Measurements from ENCODE around the gene KASH5. TPM values are rescaled to one million over a fixed set of nuclear protein-coding genes. Genes with fewer than 3 reads are reported as not detected.

The KASH5 gene
- total RNA-seq, 1 experiment from 2014 or later = not detected

- Histone ChIP-seq H3K27ac (ENCODE audit: insufficient read length, low read depth, low read length) (no peak overlapping the region), H3T11ph (ENCODE audit: low read length) (no peak overlapping the region), H2BK15ac (ENCODE audit: low read depth, low read length) (no peak overlapping the region), H3K23ac (ENCODE audit: insufficient read length, low read depth, low read length) (no peak overlapping the region), H3K4ac (ENCODE audit: low read depth, low read length) (no peak overlapping the region), H4K8ac (replicated peaks; ENCODE audit: insufficient read length, low read depth, low read length) (no peak overlapping the region), H3K79me2 (ENCODE audit: insufficient read depth, low read length) (no peaks in the 10 kb centered on the region), H3K18ac (ENCODE audit: insufficient read length, low read depth, low read length) (peak overlapping the region; percentile 27), H2BK5ac (ENCODE audit: insufficient read length, low read length) (no peak overlapping the region), H2BK120ac (ENCODE audit: low read depth, low read length, poor library complexity, severe bottlenecking) (no peak overlapping the region), H3K14ac (ENCODE audit: insufficient read depth, low read length) (no peak overlapping the region), H3K9ac (ENCODE audit: extremely low read depth, insufficient read length, low read length) (no peak overlapping the region), H4K20me1 (ENCODE audit: control insufficient read depth, insufficient read depth, insufficient read length) (no peaks in the 10 kb centered on the region), H2AFZ (ENCODE audit: low read length) (no peak overlapping the region), H3K4me1 (ENCODE audit: insufficient read depth, low read length) (peaks cover 2% of the 10 kb centered on the region), H4K5ac (ENCODE audit: insufficient read length, low read depth, low read length) (no peak overlapping the region), H2BK12ac (ENCODE audit: insufficient read length, low read depth, low read length) (no peak overlapping the region), H3K56ac (ENCODE audit: insufficient read length, low read depth, low read length) (no peak overlapping the region), H3K23me2 (ENCODE audit: insufficient read length, low read depth, low read length, poor library complexity, severe bottlenecking) (peaks cover 12% of the 10 kb centered on the region), H3K4me2 (ENCODE audit: insufficient read depth, insufficient read length, low read length) (peak overlapping the region; percentile 84), H2AK5ac (ENCODE audit: insufficient read length, low read length) (no peak overlapping the region), H3K27me3 (ENCODE audit: insufficient read depth, low read length) (peaks cover 32% of the 10 kb centered on the region; the same call in 1 of the 2 replicates), H4K91ac (ENCODE audit: insufficient read length, low read depth, low read length) (no peak overlapping the region), H3K79me1 (ENCODE audit: insufficient read depth, low read depth, low read length, poor library complexity, severe bottlenecking) (no peaks in the 10 kb centered on the region), H3K9me3 (ENCODE audit: control insufficient read depth, low read depth, low read length) (no peaks in the 10 kb centered on the region), H2BK20ac (ENCODE audit: low read depth, low read length, poor library complexity, severe bottlenecking) (no peak overlapping the region)
- no peaks in the 10 kb centered on the region; a peak in 2 of 7 replicates for H3K36me3 Mint-ChIP-seq (ENCODE audit: insufficient read depth in 1 of 3, low read depth in 3 of 3)
- peaks cover 76% of the 10 kb centered on the region for H3K27me3 Mint-ChIP-seq (ENCODE audit: low read depth)
- H3K27ac Mint-ChIP-seq = no peak overlapping the region
- peak; percentile 88 for DNase-seq
- WGBS (ENCODE audit: extremely low coverage, insufficient read length, low lambda C conversion rate) = no CpG with 5 or more reads among the region's 58 CpGs
- H3K4me1 Mint-ChIP-seq = peaks cover 61 to 75% of the 10 kb centered on the region in 2 experiments
- peaks cover 0 to 9% of the 10 kb centered on the region in 2 experiments; a peak in 2 of 5 replicates for H3K9me3 Mint-ChIP-seq
- H3K4me3 Mint-ChIP-seq = peak overlapping the region; percentile 48 to 75
- peak; percentile 83 for TF ChIP-seq CTCF (conservative IDR thresholded peaks at IDR 0.05)
Measured at GRCh38 chr19:49422407-49423070, 34.5 kb downstream of the KASH5 start.
